Spleen (tissue), 7 donors: ENCODE measurements around the gene ZBTB32.

Source experiments
- POLR2A ChIP-seq, 3 donors: fragments of 450-650 bp; IDR thresholded peaks; one replicate each; pipeline ENCODE4 v1.5.1; 2017; ENCODE audit warnings: antibody characterized with exemption in 3 of 3, mild to moderate bottlenecking in 1 of 3
- TF ChIP-seq, protein P1 (sequence below), 11 experiments: fragments of 200-600 bp in 7 of 11; fragments of 450-650 bp in 4 of 11; sonication (generic) in 4 of 11; IDR thresholded peaks in 8 of 11; conservative IDR thresholded peaks in 3 of 11; 1 replicate in 7 of 11; 2 replicates in 4 of 11; pipeline versions ENCODE4 v1.4.0 to v1.8.0; 2016 to 2021; ENCODE audit warnings: antibody characterized with exemption in 11 of 11, inconsistent platforms in 4 of 11, mild to moderate bottlenecking in 1 of 11
- donor health status: DM: no; HTN: no; CAD: no; lungs with moderate emphysema.
- donor health status: DM: no; HTN: no; CAD: no.
- donor health status: DM: no; HTN: no; CAD: no.

DNA sequence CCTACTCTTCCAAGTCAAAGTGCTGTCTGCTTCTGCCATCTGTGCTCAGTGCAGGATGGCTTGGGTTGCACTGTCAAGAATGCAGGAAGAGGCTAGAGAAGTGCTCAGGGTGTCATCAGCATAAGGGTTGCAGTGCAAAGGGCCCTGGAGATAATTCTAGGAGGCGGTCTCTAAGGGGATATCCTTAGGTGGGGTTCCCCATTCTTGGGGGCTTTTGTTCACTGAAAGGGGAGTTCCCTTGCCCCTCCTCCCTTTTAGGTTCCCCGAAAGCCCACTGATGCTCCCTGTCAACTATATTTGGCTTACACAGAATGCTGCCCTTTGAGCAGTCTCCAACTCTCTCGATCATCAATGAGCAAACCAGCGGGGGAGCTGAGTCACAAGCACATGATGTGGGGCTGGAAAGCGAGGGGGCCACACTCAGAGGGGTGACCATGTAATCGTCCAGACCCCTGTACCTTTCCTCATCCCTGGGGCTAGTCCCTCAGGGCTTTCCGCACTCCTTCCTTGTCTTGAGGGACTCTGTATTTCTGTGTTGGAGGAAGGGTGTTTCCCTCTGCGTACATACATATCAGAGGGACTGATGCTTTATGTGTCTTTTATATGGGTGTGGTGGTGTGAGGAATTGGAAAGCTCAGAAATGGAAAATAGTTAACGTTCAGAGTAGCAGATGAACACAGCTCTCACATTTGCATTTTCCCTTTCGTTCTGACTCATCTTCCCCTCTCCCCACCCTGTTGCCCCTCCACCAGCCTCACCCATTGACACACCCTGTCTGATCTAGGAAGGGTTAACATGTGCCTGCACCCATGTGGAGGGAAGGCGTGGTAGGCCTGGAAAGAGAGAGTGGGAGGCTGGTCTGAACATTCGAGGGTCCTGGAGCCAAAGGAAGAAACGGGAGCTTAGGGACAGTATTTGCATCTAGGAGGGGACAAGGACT is 6.7 kb downstream of the ZBTB32 start:
- TF ChIP-seq, protein P1, sequence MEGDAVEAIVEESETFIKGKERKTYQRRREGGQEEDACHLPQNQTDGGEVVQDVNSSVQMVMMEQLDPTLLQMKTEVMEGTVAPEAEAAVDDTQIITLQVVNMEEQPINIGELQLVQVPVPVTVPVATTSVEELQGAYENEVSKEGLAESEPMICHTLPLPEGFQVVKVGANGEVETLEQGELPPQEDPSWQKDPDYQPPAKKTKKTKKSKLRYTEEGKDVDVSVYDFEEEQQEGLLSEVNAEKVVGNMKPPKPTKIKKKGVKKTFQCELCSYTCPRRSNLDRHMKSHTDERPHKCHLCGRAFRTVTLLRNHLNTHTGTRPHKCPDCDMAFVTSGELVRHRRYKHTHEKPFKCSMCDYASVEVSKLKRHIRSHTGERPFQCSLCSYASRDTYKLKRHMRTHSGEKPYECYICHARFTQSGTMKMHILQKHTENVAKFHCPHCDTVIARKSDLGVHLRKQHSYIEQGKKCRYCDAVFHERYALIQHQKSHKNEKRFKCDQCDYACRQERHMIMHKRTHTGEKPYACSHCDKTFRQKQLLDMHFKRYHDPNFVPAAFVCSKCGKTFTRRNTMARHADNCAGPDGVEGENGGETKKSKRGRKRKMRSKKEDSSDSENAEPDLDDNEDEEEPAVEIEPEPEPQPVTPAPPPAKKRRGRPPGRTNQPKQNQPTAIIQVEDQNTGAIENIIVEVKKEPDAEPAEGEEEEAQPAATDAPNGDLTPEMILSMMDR (IDR thresholded peaks at IDR 0.05 in 8 of 11, conservative IDR thresholded peaks at IDR 0.05 in 3 of 11) = no peak
- no peak for TF ChIP-seq POLR2A (IDR thresholded peaks at IDR 0.05)
